Stimulated activated CD4-positive, alpha-beta T cell treated with anti-CD3 and anti-CD28 coated beads, Interleukin-1b, Interleukin-23, amount 100 ng/mL, for 48 hours (primary cell): ENCODE data around the gene PIEZO2.
"Not testable (repeated sequence)": the region's sequence is repeated elsewhere in the genome, so short reads cannot be mapped to it uniquely, and the experiment has no call there.

ENCODE experiments used
- DNase-seq: peaks from one replicate; pipeline ENCODE4 v3.0.0-alpha.2; 2020

PIEZO2 gene

GRCh38 chr18:10923141-10923540 lies 226.2 kb downstream of the PIEZO2 start:
- DNase-seq: no peak

- not testable (repeated sequence) for DNase-seq
Observed at GRCh38 chr18:10922712-10923111, 226.7 kb downstream of the PIEZO2 start.

- DNase-seq: not testable (repeated sequence)
Observed at GRCh38 chr18:10920309-10920708, 229.1 kb downstream of the PIEZO2 start.

GRCh38 chr18:10919851-10920250 lies 229.5 kb downstream of the PIEZO2 start:
- DNase-seq: no peak

- no peak for DNase-seq
Observed at GRCh38 chr18:10916865-10917264, 232.5 kb downstream of the PIEZO2 start.

- no peak for DNase-seq
Observed at GRCh38 chr18:10916387-10916786, 233.0 kb downstream of the PIEZO2 start.

GRCh38 chr18:10915748-10916147 lies 233.6 kb downstream of the PIEZO2 start:
- DNase-seq: not testable (repeated sequence)

GRCh38 chr18:10914610-10915009 lies 234.8 kb downstream of the PIEZO2 start:
- DNase-seq: not testable (repeated sequence)

GRCh38 chr18:10913919-10914318 lies 235.4 kb downstream of the PIEZO2 start:
- DNase-seq: no peak

GRCh38 chr18:10912790-10913545 lies 236.4 kb downstream of the PIEZO2 start:
- no peak for DNase-seq

GRCh38 chr18:10909724-10910123 lies 239.6 kb downstream of the PIEZO2 start:
- no peak for DNase-seq

- DNase-seq: no peak
Observed at GRCh38 chr18:10908760-10909159, 240.6 kb downstream of the PIEZO2 start.

- DNase-seq: no peak
Observed at GRCh38 chr18:10907749-10908148, 241.6 kb downstream of the PIEZO2 start.

GRCh38 chr18:10901329-10901728 lies 248.0 kb downstream of the PIEZO2 start:
- no peak for DNase-seq

GRCh38 chr18:10900435-10900834 lies 248.9 kb downstream of the PIEZO2 start:
- no peak for DNase-seq

GRCh38 chr18:10899481-10899880 lies 249.9 kb downstream of the PIEZO2 start:
- DNase-seq: no peak

GRCh38 chr18:10898417-10898974 lies 250.9 kb downstream of the PIEZO2 start:
- DNase-seq: no peak

- no peak for DNase-seq
Observed at GRCh38 chr18:10896851-10897250, 252.5 kb downstream of the PIEZO2 start.

- no peak for DNase-seq
Observed at GRCh38 chr18:10895976-10896375, 253.4 kb downstream of the PIEZO2 start.

GRCh38 chr18:10894501-10894900 lies 254.9 kb downstream of the PIEZO2 start:
- no peak for DNase-seq

GRCh38 chr18:10893761-10894160 lies 255.6 kb downstream of the PIEZO2 start:
- no peak for DNase-seq

GRCh38 chr18:10893196-10893595 lies 256.2 kb downstream of the PIEZO2 start:
- DNase-seq: no peak

- no peak for DNase-seq
Observed at GRCh38 chr18:10892786-10893185, 256.6 kb downstream of the PIEZO2 start.

- DNase-seq: no peak
Observed at GRCh38 chr18:10890022-10890421, 259.3 kb downstream of the PIEZO2 start.

GRCh38 chr18:10878703-10879102 lies 270.7 kb downstream of the PIEZO2 start:
- DNase-seq: no peak
